ENCODE measurements around the gene CCDC124. TPM values are rescaled to one million over a fixed set of nuclear protein-coding genes. Genes with fewer than 3 reads are reported as not detected.

The CCDC124 gene
- total and polyA plus RNA-seq, 4 donors, result 15.8 to 59.3 (median 32.1) TPM

- Histone ChIP-seq H3K4me3 (ENCODE audit: low read depth in 1 of 3, low read length in 3 of 3) (no peak overlapping the region), H3K36me3 (ENCODE audit: control insufficient read depth in 4 of 4, insufficient read depth in 3 of 4, low read depth in 1 of 4, low read length in 3 of 4) (no peaks in the 10 kb centered on the region), H3K27ac (ENCODE audit: low read depth in 1 of 2, low read length in 2 of 2) (no peak overlapping the region), H3K9ac (ENCODE audit: low read depth in 1 of 2, low read length in 2 of 2) (no peak overlapping the region), H3K4me1 (ENCODE audit: control insufficient read depth in 4 of 4, insufficient read depth in 4 of 4, low read length in 3 of 4) (no peaks in the 10 kb centered on the region), H3K27me3 (ENCODE audit: control insufficient read depth in 4 of 4, insufficient read depth in 4 of 4, low read length in 3 of 4) (no peaks in the 10 kb centered on the region), H3K9me3 (ENCODE audit: control insufficient read depth in 4 of 4, low read length in 3 of 4) (no peaks in the 10 kb centered on the region)
- DNase-seq (ENCODE audit: low spot score), result no peak
- 90% methylated on average over 16 of the region's 16 CpGs for WGBS
- TF ChIP-seq GABPA (IDR thresholded peaks at IDR 0.05 in 1 of 2, conservative IDR thresholded peaks at IDR 0.05 in 1 of 2) (no peak), RXRA (IDR thresholded peaks at IDR 0.05) (no peak), NR2F2 (IDR thresholded peaks at IDR 0.05) (no peak)
Observed at GRCh38 chr19:17989425-17990094, 56.7 kb downstream of the CCDC124 start.

- Histone ChIP-seq H3K4me3 (ENCODE audit: low read depth in 1 of 3, low read length in 3 of 3) (no peak overlapping the region), H3K36me3 (ENCODE audit: control insufficient read depth in 4 of 4, insufficient read depth in 3 of 4, low read depth in 1 of 4, low read length in 3 of 4) (no peaks in the 10 kb centered on the region), H3K9ac (ENCODE audit: low read depth in 1 of 2, low read length in 2 of 2) (no peak overlapping the region), H3K9me3 (ENCODE audit: control insufficient read depth in 4 of 4, low read length in 3 of 4) (no peaks in the 10 kb centered on the region), H3K27me3 (ENCODE audit: control insufficient read depth in 4 of 4, insufficient read depth in 4 of 4, low read length in 3 of 4) (no peaks in the 10 kb centered on the region), H3K27ac (ENCODE audit: low read depth in 1 of 2, low read length in 2 of 2) (no peak overlapping the region), H3K4me1 (ENCODE audit: control insufficient read depth in 4 of 4, insufficient read depth in 4 of 4, low read length in 3 of 4) (no peaks in the 10 kb centered on the region)
- TF ChIP-seq HNF4G (IDR thresholded peaks at IDR 0.05), result no peak
- TF ChIP-seq JUND (IDR thresholded peaks at IDR 0.05), result no peak
- TF ChIP-seq MAX (IDR thresholded peaks at IDR 0.05), result no peak
- no peak for TF ChIP-seq RAD21 (IDR thresholded peaks at IDR 0.05)
- no peak for TF ChIP-seq ZBTB33 (IDR thresholded peaks at IDR 0.05)
- TF ChIP-seq FOXA2 (IDR thresholded peaks at IDR 0.05), result no peak
- no peak for TF ChIP-seq NR2F2 (IDR thresholded peaks at IDR 0.05)
- no peak for TF ChIP-seq HNF4A (conservative IDR thresholded peaks at IDR 0.05)
- TF ChIP-seq FOXA1 (IDR thresholded peaks at IDR 0.05), result no peak
- TF ChIP-seq SP1 (IDR thresholded peaks at IDR 0.05), result no peak
- TF ChIP-seq CTCF (IDR thresholded peaks at IDR 0.05; ENCODE audit: low read depth, low read length, missing input control), result no peak
- WGBS, result 68% methylated on average over 27 of the region's 27 CpGs
- DNase-seq (ENCODE audit: low spot score), result no peak
Observed at GRCh38 chr19:17993076-17993813, 60.4 kb downstream of the CCDC124 start.

Small RNA genes within 50 kb of the gene (small RNA-seq; reads per million reads assigned to genes)
- not detected for gene RNA5SP468

Other genes starting within 250 kb of the CCDC124 start
- under 1 TPM in 1 of 2 donors, not detected in 1; under 0.01 TPM for gene UNC13A, start 244.7 kb upstream of the CCDC124 start, total RNA-seq
- under 1 TPM in 1 of 2 donors, not detected in 1; 0.01 TPM for gene UNC13A, start 244.7 kb upstream of the CCDC124 start, polyA plus RNA-seq
- 10 to 100 TPM in 1 of 2 donors, 1 to 10 TPM in 1; 8.2 to 20.3 TPM for gene MAP1S, start 213.5 kb upstream of the CCDC124 start, total RNA-seq
- gene MAP1S, start 213.5 kb upstream of the CCDC124 start, polyA plus RNA-seq, result 10 to 100 TPM in 1 of 2 donors, 1 to 10 TPM in 1; 8.2 to 12.9 TPM
- gene FCHO1, start 181.5 kb upstream of the CCDC124 start, total RNA-seq, result 1 to 10 TPM; 2.1 to 2.8 TPM
- gene FCHO1, start 181.5 kb upstream of the CCDC124 start, polyA plus RNA-seq, result 1 to 10 TPM in 1 of 2 donors, under 1 TPM in 1; 0.69 to 1.3 TPM
- 1 to 10 TPM in 1 of 2 donors, under 1 TPM in 1; 0.14 to 1.0 TPM for gene B3GNT3, start 137.9 kb upstream of the CCDC124 start, total RNA-seq
- gene B3GNT3, start 137.9 kb upstream of the CCDC124 start, polyA plus RNA-seq, result 1 to 10 TPM; 1.1 to 2.1 TPM
- gene INSL3, start 111.5 kb upstream of the CCDC124 start, total RNA-seq, result not detected
- under 1 TPM in 1 of 2 donors, not detected in 1; 0.22 TPM for gene INSL3, start 111.5 kb upstream of the CCDC124 start, polyA plus RNA-seq
- 1 to 10 TPM; 4.4 to 7.1 TPM for gene JAK3, start 85.0 kb upstream of the CCDC124 start, total RNA-seq
- 1 to 10 TPM in 1 of 2 donors, under 1 TPM in 1; 0.87 to 1.7 TPM for gene JAK3, start 85.0 kb upstream of the CCDC124 start, polyA plus RNA-seq
- gene RPL18A, start 73.1 kb upstream of the CCDC124 start, total RNA-seq, result 100 to 1,000 TPM; 452 to 468 TPM
- 100 to 1,000 TPM; 487 to 870 TPM for gene RPL18A, start 73.1 kb upstream of the CCDC124 start, polyA plus RNA-seq
- gene SLC5A5, start 61.1 kb upstream of the CCDC124 start, total RNA-seq, result under 1 TPM in 1 of 2 donors, not detected in 1; 0.09 TPM
- not detected for gene SLC5A5, start 61.1 kb upstream of the CCDC124 start, polyA plus RNA-seq
- under 1 TPM; 0.05 to 0.08 TPM for gene KCNN1, start 34.1 kb downstream of the CCDC124 start, total RNA-seq
- under 1 TPM in 1 of 2 donors, not detected in 1; 0.05 TPM for gene KCNN1, start 34.1 kb downstream of the CCDC124 start, polyA plus RNA-seq
- gene ARRDC2, start 75.2 kb downstream of the CCDC124 start, total RNA-seq, result 10 to 100 TPM in 1 of 2 donors, 1 to 10 TPM in 1; 7.6 to 32.3 TPM
- gene ARRDC2, start 75.2 kb downstream of the CCDC124 start, polyA plus RNA-seq, result 1 to 10 TPM; 2.7 to 5.3 TPM
- gene IL12RB1, start 153.9 kb downstream of the CCDC124 start, total RNA-seq, result 1 to 10 TPM; 1.3 to 2.4 TPM
- gene IL12RB1, start 153.9 kb downstream of the CCDC124 start, polyA plus RNA-seq, result under 1 TPM; 0.43 to 0.90 TPM
- gene MAST3, start 164.8 kb downstream of the CCDC124 start, total RNA-seq, result 10 to 100 TPM in 1 of 2 donors, 1 to 10 TPM in 1; 8.6 to 10.6 TPM
- 1 to 10 TPM; 4.3 to 4.7 TPM for gene MAST3, start 164.8 kb downstream of the CCDC124 start, polyA plus RNA-seq
- gene PIK3R2, start 220.1 kb downstream of the CCDC124 start, total RNA-seq, result 10 to 100 TPM in 1 of 2 donors, 1 to 10 TPM in 1; 9.1 to 37.8 TPM
- gene PIK3R2, start 220.1 kb downstream of the CCDC124 start, polyA plus RNA-seq, result 1 to 10 TPM; 1.5 to 6.2 TPM
- 100 to 1,000 TPM in 1 of 2 donors, 10 to 100 TPM in 1; 60.2 to 129 TPM for gene IFI30, start 240.8 kb downstream of the CCDC124 start, total RNA-seq
- 100 to 1,000 TPM in 1 of 2 donors, 10 to 100 TPM in 1; 89.0 to 130 TPM for gene IFI30, start 240.8 kb downstream of the CCDC124 start, polyA plus RNA-seq

All from liver (tissue), 10 donors.